Neutrophil (primary cell): ENCODE measurements around the gene NAA80.

ENCODE experiments used
- H3K27ac ChIP-seq: fragments of 200-600 bp; sonication (generic); 2 replicates; pipeline ENCODE4 v1.5.1; 2016; ENCODE audit warnings: mild to moderate bottlenecking, moderate library complexity
- H3K27me3 ChIP-seq: fragments of 200-600 bp; sonication (generic); 2 replicates; pipeline ENCODE4 v1.6.0; 2016; ENCODE audit warnings: mild to moderate bottlenecking
- H3K36me3 ChIP-seq: fragments of 200-600 bp; sonication (generic); 2 replicates; pipeline ENCODE4 v1.5.1; 2017
- H3K4me1 ChIP-seq, 2 experiments: fragments of 200-600 bp in 1 of 2; sonication (generic) in 1 of 2; 1 replicate in 1 of 2; 2 replicates in 1 of 2; pipeline versions ENCODE4 v1.5.1 to v1.6.1; 2013 to 2016; ENCODE audit warnings: low read depth in 1 of 2, low read length in 1 of 2, mild to moderate bottlenecking in 1 of 2, moderate library complexity in 1 of 2; ENCODE audit not compliant: control insufficient read depth in 1 of 2, insufficient read depth in 1 of 2
- H3K4me3 ChIP-seq, 2 experiments: fragments of 200-600 bp in 1 of 2; sonication (generic) in 1 of 2; 1 replicate in 1 of 2; 2 replicates in 1 of 2; pipeline ENCODE4 v1.5.1; 2013 to 2016; ENCODE audit warnings: low read depth in 1 of 2, low read length in 1 of 2, mild to moderate bottlenecking in 1 of 2, moderate library complexity in 1 of 2
- H3K9me3 ChIP-seq: fragments of 200-600 bp; sonication (generic); 2 replicates; pipeline ENCODE4 v1.5.1; 2016
- CTCF ChIP-seq: fragments of 200-600 bp; sonication (generic); IDR thresholded peaks from 2 replicates; pipeline ENCODE4 v1.5.1; 2016; ENCODE audit warnings: antibody characterized with exemption

Gene NAA80

GRCh38 chr3:50260027-50260941, 38.9 kb downstream of the NAA80 start:
- Histone ChIP-seq H3K4me1 (peaks cover 20 to 23% of the 10 kb centered on the region in 2 experiments), H3K36me3 (peaks cover 65% of the 10 kb centered on the region), H3K9me3 (peaks cover 10% of the 10 kb centered on the region), H3K4me3 (peak overlapping the region; percentile 37 to 67), H3K27ac (peak overlapping the region; percentile 100), H3K27me3 (peaks cover 8% of the 10 kb centered on the region)
- peak; percentile 99 for TF ChIP-seq CTCF

- peak overlapping the region; percentile 37 to 67 for H3K4me3 ChIP-seq
- peaks cover under 1% of the 10 kb centered on the region for H3K27me3 ChIP-seq
- TF ChIP-seq CTCF: no peak
- peaks cover 10% of the 10 kb centered on the region for H3K9me3 ChIP-seq
- peaks cover 28 to 31% of the 10 kb centered on the region in 2 experiments for H3K4me1 ChIP-seq
- peak overlapping the region; percentile 100 for H3K27ac ChIP-seq
- peaks cover 73% of the 10 kb centered on the region for H3K36me3 ChIP-seq
Measured at GRCh38 chr3:50259432-50260026, 39.7 kb downstream of the NAA80 start.

DNA sequence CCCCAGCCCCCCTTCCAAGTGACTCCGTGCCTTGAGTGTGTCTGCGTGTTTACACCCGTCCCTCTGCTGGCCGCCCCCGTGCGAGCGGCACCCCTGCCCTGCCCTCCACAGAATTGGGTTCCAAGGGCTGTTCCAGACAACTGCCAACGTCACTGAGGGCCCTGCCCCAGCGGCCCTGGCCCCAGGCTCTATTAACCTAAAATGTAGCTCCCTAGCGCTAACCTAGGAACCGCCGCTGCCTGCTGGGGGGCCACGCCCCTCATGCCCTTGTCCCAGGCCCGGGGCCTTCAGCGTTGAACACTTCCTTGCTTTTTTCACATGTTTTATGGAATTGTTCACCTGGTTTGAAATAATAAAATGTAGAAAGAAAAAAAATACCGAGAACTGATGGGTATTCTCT, 40.2 kb downstream of the NAA80 start:
- peaks cover 33 to 36% of the 10 kb centered on the region in 2 experiments for H3K4me1 ChIP-seq
- peaks cover 10% of the 10 kb centered on the region for H3K9me3 ChIP-seq
- no peak for TF ChIP-seq CTCF
- no peaks in the 10 kb centered on the region for H3K27me3 ChIP-seq
- H3K27ac ChIP-seq: peak overlapping the region; percentile 100
- H3K4me3 ChIP-seq: no peak overlapping the region
- H3K36me3 ChIP-seq: peaks cover 78% of the 10 kb centered on the region

DNA sequence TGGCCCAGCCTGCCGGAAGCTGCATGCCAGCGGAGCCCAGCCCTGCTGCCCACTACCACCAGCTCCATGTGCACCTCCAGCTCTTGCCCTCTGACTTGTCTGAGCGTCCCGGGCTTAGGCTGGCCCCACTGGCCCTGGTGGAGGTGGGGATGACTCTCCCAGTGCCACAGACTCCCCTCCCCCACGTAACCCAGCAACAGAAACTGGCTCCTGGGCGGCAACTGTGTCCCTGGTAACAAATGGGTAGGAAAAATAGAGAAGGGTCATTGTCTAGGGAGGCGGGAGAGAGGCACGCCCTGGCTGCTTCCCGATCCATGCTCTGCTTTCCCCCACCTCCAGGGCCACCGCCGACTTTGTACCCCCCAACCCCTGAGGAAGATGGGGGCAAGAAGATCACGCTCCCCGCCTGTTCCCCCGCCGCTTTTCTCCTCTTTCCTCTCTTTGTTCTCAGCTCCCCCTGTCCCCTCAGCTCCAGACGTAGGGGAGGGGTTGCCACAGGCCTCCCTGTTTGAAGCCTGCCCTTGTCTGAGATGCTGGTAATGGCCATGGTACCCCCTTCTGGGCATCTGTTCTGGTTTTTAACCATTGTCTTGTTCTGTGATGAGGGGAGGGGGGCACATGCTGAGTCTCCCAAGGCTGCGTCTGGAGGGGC, 41.0 kb downstream of the NAA80 start:
- Histone ChIP-seq H3K27ac (peak overlapping the region; percentile 100), H3K9me3 (peaks cover 10% of the 10 kb centered on the region), H3K4me1 (peaks cover 41 to 44% of the 10 kb centered on the region in 2 experiments), H3K36me3 (peaks cover 87% of the 10 kb centered on the region), H3K27me3 (no peaks in the 10 kb centered on the region), H3K4me3 (no peak overlapping the region)
- TF ChIP-seq CTCF: no peak

- Histone ChIP-seq H3K27ac (peak overlapping the region; percentile 100), H3K9me3 (peaks cover 10% of the 10 kb centered on the region), H3K4me1 (peaks cover 50 to 54% of the 10 kb centered on the region in 2 experiments), H3K36me3 (peaks cover 87% of the 10 kb centered on the region), H3K4me3 (no peak overlapping the region), H3K27me3 (no peaks in the 10 kb centered on the region)
- peak; percentile 26 for TF ChIP-seq CTCF
Measured at GRCh38 chr3:50256978-50257890, 42.0 kb downstream of the NAA80 start.
